Calu3 (cell line): ENCODE data around the gene VWA1. TPM values are rescaled to one million over a fixed set of nuclear protein-coding genes. Genes with fewer than 3 reads are reported as not detected.
A peak's percentile ranks its signal among the peaks of the same experiment; 100 is the strongest.

Source experiments
- BruUV-seq: library from RNA; stranded (reverse); fragments of 400-500 nt; replicated peaks from 2 replicates; lab custom pipeline; 2021; lab: Mats Ljungman, UMichigan
- CTCF ChIA-PET: fragments of 300-600 bp; sonication (Branson Sonifier 250); formaldehyde crosslinking; loops from one replicate; lab custom pipeline; 2022; ENCODE audit warnings: antibody characterized with exemption; lab: Charles Lee
- DNase-seq: peaks from one replicate; pipeline ENCODE4 v3.0.0; 2022
- H3K27ac Mint-ChIP-seq: one replicate; pipeline ENCODE4 v1.8.0; 2022; ENCODE audit warnings: mixed read lengths; ENCODE audit not compliant: unreplicated experiment
- H3K27me3 Mint-ChIP-seq: one replicate; pipeline ENCODE4 v1.8.0; 2022; ENCODE audit warnings: mixed read lengths; ENCODE audit not compliant: unreplicated experiment
- H3K36me3 Mint-ChIP-seq: one replicate; pipeline ENCODE4 v1.8.0; 2022; ENCODE audit warnings: mild to moderate bottlenecking, moderate library complexity, mixed read lengths; ENCODE audit not compliant: insufficient read depth, unreplicated experiment
- H3K4me1 Mint-ChIP-seq: one replicate; pipeline ENCODE4 v1.8.0; 2022; ENCODE audit warnings: mild to moderate bottlenecking, low read depth, mixed read lengths; ENCODE audit not compliant: unreplicated experiment
- H3K4me3 Mint-ChIP-seq: one replicate; pipeline ENCODE4 v1.8.0; 2022; ENCODE audit warnings: mild to moderate bottlenecking, low read depth, moderate library complexity, mixed read lengths; ENCODE audit not compliant: unreplicated experiment
- H3K9me3 Mint-ChIP-seq: one replicate; pipeline ENCODE4 v1.8.0; 2022; ENCODE audit warnings: low read depth, mixed read lengths; ENCODE audit not compliant: unreplicated experiment
- intact Hi-C: fragments of 100-400 bp; cut with micrococcal nuclease; formaldehyde crosslinking; loops from one replicate; pipeline ENCODE4 v1.10.0; 2022; ENCODE audit not compliant: unreplicated experiment
- total RNA-seq: library from RNA; stranded (reverse); gene quantifications from 2 replicates; pipeline ENCODE4 v1.2.3, GENCODE V29; 2022
- TF ChIP-seq, protein P1 (sequence below): fragments of 200-600 bp; IDR thresholded peaks from one replicate; pipeline ENCODE4 v1.8.0; 2022; ENCODE audit warnings: antibody characterized with exemption; ENCODE audit not compliant: unreplicated experiment

The VWA1 gene
- total RNA-seq, 1 experiment from 2014 or later, result 78.9 TPM

- Mint-ChIP-seq H3K36me3 (peaks cover 26% of the 10 kb centered on the region), H3K4me3 (no peak overlapping the region), H3K4me1 (peaks cover 8% of the 10 kb centered on the region), H3K27me3 (no peaks in the 10 kb centered on the region), H3K9me3 (no peaks in the 10 kb centered on the region), H3K27ac (no peak overlapping the region)
- CTCF ChIA-PET, result interaction anchor here (1.1 kb wide), 1 partner anchor 31 kb away, joined by 3 read pairs; the partner anchor contains the start of gene CCNL2
- TF ChIP-seq, protein P1, sequence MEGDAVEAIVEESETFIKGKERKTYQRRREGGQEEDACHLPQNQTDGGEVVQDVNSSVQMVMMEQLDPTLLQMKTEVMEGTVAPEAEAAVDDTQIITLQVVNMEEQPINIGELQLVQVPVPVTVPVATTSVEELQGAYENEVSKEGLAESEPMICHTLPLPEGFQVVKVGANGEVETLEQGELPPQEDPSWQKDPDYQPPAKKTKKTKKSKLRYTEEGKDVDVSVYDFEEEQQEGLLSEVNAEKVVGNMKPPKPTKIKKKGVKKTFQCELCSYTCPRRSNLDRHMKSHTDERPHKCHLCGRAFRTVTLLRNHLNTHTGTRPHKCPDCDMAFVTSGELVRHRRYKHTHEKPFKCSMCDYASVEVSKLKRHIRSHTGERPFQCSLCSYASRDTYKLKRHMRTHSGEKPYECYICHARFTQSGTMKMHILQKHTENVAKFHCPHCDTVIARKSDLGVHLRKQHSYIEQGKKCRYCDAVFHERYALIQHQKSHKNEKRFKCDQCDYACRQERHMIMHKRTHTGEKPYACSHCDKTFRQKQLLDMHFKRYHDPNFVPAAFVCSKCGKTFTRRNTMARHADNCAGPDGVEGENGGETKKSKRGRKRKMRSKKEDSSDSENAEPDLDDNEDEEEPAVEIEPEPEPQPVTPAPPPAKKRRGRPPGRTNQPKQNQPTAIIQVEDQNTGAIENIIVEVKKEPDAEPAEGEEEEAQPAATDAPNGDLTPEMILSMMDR, result no peak
- intact Hi-C loops, result no loop called here
- DNase-seq, result peak; percentile 40
- BruUV-seq, result no TSS peak
Measured at GRCh38 chr1:1430114-1430982, 5.1 kb upstream of the VWA1 start.

DNA sequence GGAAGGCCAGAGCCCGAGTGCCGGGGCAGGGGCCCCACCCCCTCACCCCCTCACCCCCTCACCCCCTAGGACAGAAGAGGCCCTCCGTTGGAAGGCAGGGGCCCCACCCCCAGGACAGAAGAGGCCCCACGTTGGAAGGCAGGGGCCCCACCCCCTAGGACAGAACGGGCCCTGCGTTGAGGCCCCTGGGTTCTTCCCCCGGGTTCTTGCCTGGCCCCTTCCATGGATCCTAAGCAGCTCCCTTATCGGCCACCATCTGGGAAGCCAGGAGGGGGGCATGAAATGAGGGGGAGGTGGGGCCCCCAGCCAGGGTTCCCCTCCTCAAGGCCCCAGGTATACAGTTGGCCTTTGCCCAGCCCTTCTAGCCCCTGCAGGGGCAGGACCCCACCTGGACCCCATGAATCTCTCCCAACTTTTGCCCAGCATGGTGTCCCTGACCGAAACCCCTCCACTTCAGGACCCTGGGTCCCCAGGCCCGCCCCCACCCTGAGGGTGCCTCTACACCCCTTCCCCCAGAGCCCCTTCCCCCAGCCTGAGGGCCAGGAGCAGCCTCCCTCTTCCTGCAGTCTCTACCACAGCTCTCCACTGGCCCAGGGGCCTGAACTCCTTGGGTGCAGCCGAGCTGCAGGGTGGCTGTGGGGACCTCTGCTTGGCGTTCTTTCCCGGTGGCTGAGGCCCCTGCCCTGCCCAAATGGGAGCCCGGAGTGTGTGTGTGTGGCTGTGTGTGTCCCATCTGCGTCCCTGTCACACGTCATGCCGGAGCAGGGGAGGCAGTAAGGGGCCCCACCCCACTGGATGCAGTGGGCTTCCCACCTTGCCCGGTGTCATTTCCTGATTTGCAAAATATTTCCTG lies 4.3 kb upstream of the VWA1 start:
- DNase-seq, result no peak
- no peaks in the 10 kb centered on the region for H3K9me3 Mint-ChIP-seq
- BruUV-seq, result no TSS peak
- CTCF ChIA-PET, result no interaction called here
- H3K27ac Mint-ChIP-seq, result peak overlapping the region; percentile 63
- peaks cover 8% of the 10 kb centered on the region for H3K4me1 Mint-ChIP-seq
- H3K27me3 Mint-ChIP-seq, result no peaks in the 10 kb centered on the region
- H3K4me3 Mint-ChIP-seq, result peak overlapping the region; percentile 50
- intact Hi-C loops, result no loop called here
- TF ChIP-seq, protein P1, result no peak
- peaks cover 30% of the 10 kb centered on the region for H3K36me3 Mint-ChIP-seq

DNA sequence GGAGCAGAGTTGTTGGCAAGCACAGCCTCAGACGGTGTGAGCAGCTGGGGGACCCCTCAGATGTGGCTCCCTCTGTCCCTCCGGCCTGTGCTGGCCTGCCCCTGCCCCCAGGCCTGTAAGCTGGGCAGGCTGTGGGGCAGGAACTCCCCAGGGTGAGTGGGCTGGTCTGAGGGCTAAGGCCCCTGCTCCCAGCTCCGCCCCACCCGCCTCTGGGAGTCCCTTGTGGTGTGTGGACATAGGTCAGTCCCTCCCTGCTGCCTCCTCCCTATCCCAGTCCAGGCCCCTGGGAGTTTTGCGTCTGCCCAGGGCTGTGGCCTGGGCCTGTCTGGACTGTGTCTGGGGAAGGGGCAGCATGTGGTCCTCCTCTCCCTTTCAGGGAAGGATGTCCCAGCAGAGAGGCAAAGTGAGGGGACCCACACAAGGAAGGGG lies 3.6 kb upstream of the VWA1 start:
- Mint-ChIP-seq H3K4me3 (peak overlapping the region; percentile 50), H3K9me3 (no peaks in the 10 kb centered on the region), H3K4me1 (peaks cover 8% of the 10 kb centered on the region), H3K27ac (peak overlapping the region; percentile 63), H3K27me3 (no peaks in the 10 kb centered on the region), H3K36me3 (peaks cover 35% of the 10 kb centered on the region)
- TF ChIP-seq, protein P1, result no peak
- CTCF ChIA-PET, result no interaction called here
- DNase-seq, result peak; percentile 62
- no TSS peak for BruUV-seq
- intact Hi-C loops, result no loop called here

GRCh38 chr1:1432274-1432950 lies 3.1 kb upstream of the VWA1 start:
- CTCF ChIA-PET, result interaction anchor here (0.9 to 1.2 kb wide), 2 partner anchors 8 to 25 kb away, joined by 5 to 6 read pairs; partner anchors contain the start of gene MRPL20
- Mint-ChIP-seq H3K27me3 (no peaks in the 10 kb centered on the region), H3K9me3 (no peaks in the 10 kb centered on the region), H3K4me3 (peak overlapping the region; percentile 50), H3K36me3 (peaks cover 40% of the 10 kb centered on the region), H3K4me1 (peaks cover 8% of the 10 kb centered on the region), H3K27ac (peak overlapping the region; percentile 63)
- intact Hi-C loops, result no loop called here
- DNase-seq, result no peak
- TF ChIP-seq, protein P1, result no peak
- BruUV-seq, result no TSS peak
